Fibroblast of mammary gland (primary cell): ENCODE measurements around the gene SHCBP1L.

Experiments used
- DNase-seq: peaks from one replicate; pipeline ENCODE4 v3.0.0-alpha.2; 2010; ENCODE audit warnings: low read depth
- H3K4me3 ChIP-seq: 2 replicates; pipeline ENCODE4 v1.5.1; 2011; ENCODE audit warnings: low read depth, mild to moderate bottlenecking, low read length, moderate library complexity; ENCODE audit not compliant: control insufficient read depth
- TF ChIP-seq, protein P1 (sequence below): conservative IDR thresholded peaks from 2 replicates; pipeline ENCODE4 v1.5.1; 2011; ENCODE audit warnings: low read depth, low read length, inconsistent platforms; ENCODE audit not compliant: control insufficient read depth, insufficient read depth

The SHCBP1L gene

DNA sequence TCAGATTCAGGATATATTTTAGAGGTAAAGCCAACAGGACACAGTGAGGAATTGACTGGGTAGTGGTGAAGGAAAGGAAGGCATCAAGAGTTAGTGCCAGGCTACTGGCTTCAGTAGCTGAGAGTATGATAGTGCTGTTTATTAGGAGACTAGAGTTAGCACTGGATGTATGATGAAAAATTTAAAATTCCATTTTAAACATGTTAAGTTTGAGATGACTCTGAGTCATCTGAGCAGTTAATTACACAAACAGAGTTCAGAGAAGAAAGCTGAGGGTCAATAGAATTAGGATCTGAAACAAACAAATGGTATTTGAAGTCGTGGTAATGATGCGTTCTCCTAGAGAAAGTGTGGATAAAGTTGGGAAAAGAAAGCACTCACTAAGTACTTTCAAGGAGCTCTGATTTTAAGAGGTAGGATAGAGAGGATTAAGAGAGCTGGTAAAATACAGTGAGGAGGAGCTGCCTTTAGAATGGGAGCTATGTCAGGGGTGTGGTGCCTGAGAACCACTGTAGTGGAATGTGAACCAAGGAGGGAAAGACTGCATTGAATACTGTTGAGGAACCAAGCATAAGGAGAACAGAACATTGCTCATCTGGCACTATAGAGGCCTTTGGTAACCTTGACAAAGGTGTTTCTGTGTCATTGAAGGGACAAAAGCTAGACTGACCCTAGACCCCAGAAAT, 21.7 kb upstream of the SHCBP1L start:
- H3K4me3 ChIP-seq = no peak overlapping the region
- DNase-seq = no peak
- TF ChIP-seq, protein P1, sequence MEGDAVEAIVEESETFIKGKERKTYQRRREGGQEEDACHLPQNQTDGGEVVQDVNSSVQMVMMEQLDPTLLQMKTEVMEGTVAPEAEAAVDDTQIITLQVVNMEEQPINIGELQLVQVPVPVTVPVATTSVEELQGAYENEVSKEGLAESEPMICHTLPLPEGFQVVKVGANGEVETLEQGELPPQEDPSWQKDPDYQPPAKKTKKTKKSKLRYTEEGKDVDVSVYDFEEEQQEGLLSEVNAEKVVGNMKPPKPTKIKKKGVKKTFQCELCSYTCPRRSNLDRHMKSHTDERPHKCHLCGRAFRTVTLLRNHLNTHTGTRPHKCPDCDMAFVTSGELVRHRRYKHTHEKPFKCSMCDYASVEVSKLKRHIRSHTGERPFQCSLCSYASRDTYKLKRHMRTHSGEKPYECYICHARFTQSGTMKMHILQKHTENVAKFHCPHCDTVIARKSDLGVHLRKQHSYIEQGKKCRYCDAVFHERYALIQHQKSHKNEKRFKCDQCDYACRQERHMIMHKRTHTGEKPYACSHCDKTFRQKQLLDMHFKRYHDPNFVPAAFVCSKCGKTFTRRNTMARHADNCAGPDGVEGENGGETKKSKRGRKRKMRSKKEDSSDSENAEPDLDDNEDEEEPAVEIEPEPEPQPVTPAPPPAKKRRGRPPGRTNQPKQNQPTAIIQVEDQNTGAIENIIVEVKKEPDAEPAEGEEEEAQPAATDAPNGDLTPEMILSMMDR = no peak

DNA sequence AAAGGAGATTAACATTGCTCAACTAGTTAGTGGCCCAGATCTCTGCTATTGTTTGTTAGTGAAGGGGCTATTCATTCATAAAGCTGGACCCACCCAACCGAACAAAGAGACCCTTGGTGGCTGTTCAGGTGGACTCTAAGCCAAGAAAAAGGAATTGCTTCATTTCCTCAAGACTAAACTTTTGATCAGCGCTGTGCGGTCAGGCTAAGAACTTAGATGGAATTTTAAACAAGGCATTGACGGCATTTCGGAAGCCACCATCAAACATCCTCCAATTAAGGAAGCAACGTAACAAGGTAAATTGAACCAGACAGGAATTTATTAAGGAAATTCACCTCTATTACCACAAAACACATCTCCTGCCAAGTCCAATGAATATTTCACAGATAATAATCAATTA, 19.9 kb upstream of the SHCBP1L start:
- no peak for DNase-seq
- TF ChIP-seq, protein P1 = no peak
- H3K4me3 ChIP-seq = no peak overlapping the region

DNA sequence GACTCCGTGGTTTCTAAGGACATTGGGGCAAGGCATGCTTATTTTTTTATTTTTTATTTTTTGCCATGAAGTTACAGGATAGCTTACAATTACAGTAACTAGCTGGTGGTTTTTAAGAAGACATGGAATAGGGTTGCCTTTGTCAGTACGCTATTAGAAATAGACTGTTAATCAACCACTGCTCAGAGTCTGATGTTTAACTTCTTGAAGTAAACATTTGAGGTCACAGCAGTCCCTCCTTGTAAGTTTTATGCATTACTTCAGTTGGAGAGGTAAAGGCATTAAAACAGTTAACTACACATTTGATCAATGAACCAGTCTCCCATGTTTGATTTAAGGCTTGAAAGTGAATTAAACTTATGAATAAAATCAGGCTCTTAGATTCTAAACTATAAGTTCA, 19.3 kb upstream of the SHCBP1L start:
- TF ChIP-seq, protein P1 = no peak
- no peak overlapping the region for H3K4me3 ChIP-seq
- no peak for DNase-seq

DNA sequence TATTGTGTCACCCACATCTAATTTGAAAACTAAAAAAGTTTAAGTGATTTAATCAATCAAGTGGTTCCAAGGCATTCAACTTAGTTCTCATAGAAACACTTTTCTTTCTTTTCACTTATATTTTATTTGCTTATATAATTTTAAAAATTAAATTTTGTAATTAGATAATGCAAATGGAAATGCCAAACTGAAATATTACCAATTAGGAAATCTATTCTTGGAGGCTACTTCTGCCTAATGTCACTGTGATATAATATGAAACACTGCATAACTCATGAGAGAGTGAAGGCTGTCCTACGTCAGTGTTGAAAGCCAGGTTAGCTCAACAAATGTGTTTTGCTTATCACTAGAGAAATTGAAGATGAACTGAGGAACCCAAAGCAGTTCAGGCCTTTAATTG, 18.3 kb upstream of the SHCBP1L start:
- TF ChIP-seq, protein P1 = no peak
- no peak for DNase-seq
- H3K4me3 ChIP-seq = no peak overlapping the region

DNA sequence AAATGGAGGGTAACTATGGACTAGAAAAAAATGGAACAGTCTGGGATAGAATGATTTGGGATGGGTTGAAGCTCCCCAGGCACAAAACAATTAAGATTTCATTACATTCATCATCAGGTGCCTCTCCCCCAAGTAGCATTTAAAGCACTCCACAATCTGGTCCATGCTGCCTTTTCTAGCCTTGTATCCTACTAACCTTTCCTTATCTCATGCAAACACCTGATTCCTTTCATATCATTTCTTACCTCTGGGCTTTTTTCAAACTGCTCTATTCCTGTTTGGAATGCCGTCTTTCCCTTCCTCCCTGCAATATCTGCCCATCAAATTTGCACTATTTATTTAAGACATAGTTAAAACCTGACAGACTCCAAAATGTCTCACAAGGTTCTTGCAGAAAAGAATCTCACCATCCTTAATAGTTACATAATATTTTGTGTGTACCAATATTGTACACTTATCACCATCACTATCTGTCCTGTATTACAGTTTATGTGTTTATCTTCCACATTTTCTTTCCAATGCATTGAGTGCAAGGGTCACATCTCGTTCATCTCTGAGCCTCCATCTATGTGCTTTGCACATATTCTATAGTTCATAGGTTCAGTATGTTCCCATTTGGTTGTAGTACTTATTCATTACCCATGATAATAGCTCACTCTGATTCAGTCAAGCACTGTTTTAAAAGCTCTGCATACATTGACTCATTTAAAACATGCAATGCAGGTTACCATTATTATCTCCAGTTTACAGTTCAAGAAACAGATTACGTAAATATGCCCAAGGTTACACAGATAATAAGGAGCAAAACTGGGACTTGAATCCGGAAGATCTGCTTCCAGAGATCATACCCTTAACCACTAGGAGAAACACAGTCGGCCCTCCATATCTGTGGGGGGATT, 16.1 kb upstream of the SHCBP1L start:
- TF ChIP-seq, protein P1 = no peak
- DNase-seq = no peak
- H3K4me3 ChIP-seq = no peak overlapping the region

DNA sequence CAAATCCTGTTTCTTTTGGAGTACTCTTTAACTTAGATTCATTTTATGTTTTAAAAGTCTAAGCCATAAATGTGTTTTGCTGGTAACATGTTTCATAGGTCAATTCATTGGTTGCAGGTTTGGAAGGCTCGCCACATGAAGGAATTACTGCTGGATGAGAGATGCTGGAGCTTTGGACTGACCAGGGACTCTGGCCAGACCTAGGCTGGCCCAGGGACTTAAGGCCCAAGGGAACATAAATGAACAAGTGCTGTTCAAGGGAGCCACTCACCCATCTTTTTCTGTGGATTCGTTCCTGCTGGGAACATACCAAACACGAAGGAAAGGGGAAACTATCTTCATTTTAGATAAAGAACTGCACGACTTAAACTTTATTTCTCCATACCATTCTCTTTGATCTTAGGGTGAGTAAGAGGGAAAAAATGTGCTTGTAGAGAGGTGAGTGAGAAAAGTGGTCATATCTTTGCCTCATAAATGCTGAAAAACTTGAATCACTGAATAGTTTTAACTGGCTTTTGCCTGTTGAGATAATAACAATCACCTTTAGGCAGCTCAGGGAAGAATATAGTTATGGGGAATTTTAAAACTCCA, 15.3 kb upstream of the SHCBP1L start:
- no peak for DNase-seq
- TF ChIP-seq, protein P1 = no peak
- H3K4me3 ChIP-seq = no peak overlapping the region
